Posterior vena cava (tissue), 2 donors: Measurements from ENCODE around the gene CCDC40. TPM values are rescaled to one million over a fixed set of nuclear protein-coding genes. Genes with fewer than 3 reads are reported as not detected.
A peak's percentile ranks its signal among the peaks of the same experiment; 100 is the strongest.

ENCODE experiments used
- DNase-seq: peaks from one replicate; pipeline ENCODE4 v3.0.0-alpha.2; 2020; ENCODE audit warnings: low spot score
- intact Hi-C, 2 donors: fragments of 100-400 bp; cut with DNase I; formaldehyde crosslinking; loops; one replicate each; pipeline versions ENCODE4 v1.14.1 to v1.14.2; 2022 to 2023
- total RNA-seq, 2 donors: library from RNA; stranded (reverse); fragmentation: NEBNext Ultra II Directional; extraction: Animal tissue kit (Norgen Biotek cat#: 25700); gene quantifications; one replicate each; pipeline ENCODE4 v1.2.1, GENCODE V29; 2021
- donor health status: DM: yes; HTN: yes; CAD: no.
- donor health status: DM: yes; HTN: yes; CAD: no.

Gene CCDC40
- total RNA-seq, 2 donors from 2014 or later: 6.2 to 10.4 TPM

GRCh38 chr17:80117491-80118401 lies 81.3 kb downstream of the CCDC40 start:
- peak; percentile 74 for DNase-seq
- intact Hi-C loops: no loop called here

GRCh38 chr17:80118601-80119270 lies 82.3 kb downstream of the CCDC40 start:
- intact Hi-C loops: no loop called here
- no peak for DNase-seq

GRCh38 chr17:80119271-80119791 lies 82.9 kb downstream of the CCDC40 start:
- intact Hi-C loops: no loop called here
- peak; percentile 65 for DNase-seq

- intact Hi-C loops: no loop called here
- DNase-seq: peak; percentile 77
Measured at GRCh38 chr17:80119839-80120238, 83.4 kb downstream of the CCDC40 start.

GRCh38 chr17:80122026-80122575 lies 85.7 kb downstream of the CCDC40 start:
- DNase-seq: peak; percentile 62
- intact Hi-C loops: no loop called here

- DNase-seq: peak; percentile 38
- intact Hi-C loops: no loop called here
Measured at GRCh38 chr17:80122926-80123505, 86.6 kb downstream of the CCDC40 start.

GRCh38 chr17:80123791-80124190 lies 87.3 kb downstream of the CCDC40 start:
- intact Hi-C loops: no loop called here
- peak; percentile 57 for DNase-seq

- intact Hi-C loops: no loop called here
- DNase-seq: peak; percentile 54
Measured at GRCh38 chr17:80124351-80124981, 88.0 kb downstream of the CCDC40 start.

GRCh38 chr17:80125656-80126448 lies 89.4 kb downstream of the CCDC40 start:
- peak; percentile 66 for DNase-seq

GRCh38 chr17:80126449-80126715 lies 89.9 kb downstream of the CCDC40 start:
- intact Hi-C loops: no loop called here
- no peak for DNase-seq

More at GRCh38 chr17:80125656-80126448, 89.4 kb downstream of the CCDC40 start:
- intact Hi-C loops: no loop called here

GRCh38 chr17:80129006-80129565 lies 92.6 kb downstream of the CCDC40 start:
- intact Hi-C loops: no loop called here
- no peak for DNase-seq

- no peak for DNase-seq
- intact Hi-C loops: no loop called here
Measured at GRCh38 chr17:80130992-80131391, 94.5 kb downstream of the CCDC40 start.

- DNase-seq: no peak
- intact Hi-C loops: no loop called here
Measured at GRCh38 chr17:80132906-80133625, 96.6 kb downstream of the CCDC40 start.

- intact Hi-C loops: no loop called here
- no peak for DNase-seq
Measured at GRCh38 chr17:80133626-80133970, 97.2 kb downstream of the CCDC40 start.

- intact Hi-C loops: no loop called here
- DNase-seq: no peak
Measured at GRCh38 chr17:80137131-80137530, 100.7 kb downstream of the CCDC40 start.

- intact Hi-C loops: no loop called here
- DNase-seq: no peak
Measured at GRCh38 chr17:80138856-80139426, 102.5 kb downstream of the CCDC40 start.

- intact Hi-C loops: no loop called here
- DNase-seq: no peak
Measured at GRCh38 chr17:80141463-80142165, 105.2 kb downstream of the CCDC40 start.
